ENCODE measurements around the gene COPS7B. TPM values are rescaled to one million over a fixed set of nuclear protein-coding genes. Genes with fewer than 3 reads are reported as not detected.
A peak's percentile ranks its signal among the peaks of the same experiment; 100 is the strongest.

COPS7B gene
- total RNA-seq, 1 donor from 2014 or later: 13.1 TPM

GRCh38 chr2:231785413-231785812, 832 bp upstream of the COPS7B start:
- DNase-seq (ENCODE audit: low read depth, low spot score): no peak

- no peak for DNase-seq (ENCODE audit: low read depth, low spot score)
Observed at GRCh38 chr2:231785822-231786176, 446 bp upstream of the COPS7B start.

- no peak for DNase-seq (ENCODE audit: low read depth, low spot score)
Observed at GRCh38 chr2:231786917-231787292, 660 bp downstream of the COPS7B start.

- DNase-seq (ENCODE audit: low read depth, low spot score): no peak
Observed at GRCh38 chr2:231791107-231791506, 4.9 kb downstream of the COPS7B start.

- DNase-seq (ENCODE audit: low read depth, low spot score): no peak
Observed at GRCh38 chr2:231794383-231794782, 8.1 kb downstream of the COPS7B start.

- DNase-seq (ENCODE audit: low read depth, low spot score): peak; percentile 68
Observed at GRCh38 chr2:231795525-231796327, 9.5 kb downstream of the COPS7B start.

GRCh38 chr2:231800493-231801091, 14.3 kb downstream of the COPS7B start:
- DNase-seq (ENCODE audit: low read depth, low spot score): no peak

GRCh38 chr2:231803501-231804138, 17.4 kb downstream of the COPS7B start:
- no peak for DNase-seq (ENCODE audit: low read depth, low spot score)

- no peak for DNase-seq (ENCODE audit: low read depth, low spot score)
Observed at GRCh38 chr2:231807020-231807419, 20.8 kb downstream of the COPS7B start.

- no peak for DNase-seq (ENCODE audit: low read depth, low spot score)
Observed at GRCh38 chr2:231810905-231811304, 24.7 kb downstream of the COPS7B start.

GRCh38 chr2:231816327-231817026, 30.2 kb downstream of the COPS7B start:
- DNase-seq (ENCODE audit: low read depth, low spot score): no peak

GRCh38 chr2:231819447-231820042, 33.3 kb downstream of the COPS7B start:
- DNase-seq (ENCODE audit: low read depth, low spot score): no peak

GRCh38 chr2:231820786-231821303, 34.6 kb downstream of the COPS7B start:
- DNase-seq (ENCODE audit: low read depth, low spot score): no peak

- no peak for DNase-seq (ENCODE audit: low read depth, low spot score)
Observed at GRCh38 chr2:231821908-231822307, 35.7 kb downstream of the COPS7B start.

- no peak for DNase-seq (ENCODE audit: low read depth, low spot score)
Observed at GRCh38 chr2:231853105-231853504, 66.9 kb downstream of the COPS7B start.

- no peak for DNase-seq (ENCODE audit: low read depth, low spot score)
Observed at GRCh38 chr2:231854616-231855125, 68.4 kb downstream of the COPS7B start.

- no peak for DNase-seq (ENCODE audit: low read depth, low spot score)
Observed at GRCh38 chr2:231856959-231857358, 70.7 kb downstream of the COPS7B start.
